Fibroblast of the aortic adventitia (primary cell): Measurements from ENCODE around the gene ZFAND4. TPM values are rescaled to one million over a fixed set of nuclear protein-coding genes. Genes with fewer than 3 reads are reported as not detected.
"Not testable (repeated sequence)": the region's sequence is repeated elsewhere in the genome, so short reads cannot be mapped to it uniquely, and the experiment has no call there.

Source experiments
- DNase-seq: peaks from one replicate; pipeline ENCODE4 v3.0.0-alpha.2; 2010; ENCODE audit warnings: low read depth
- H3K4me3 ChIP-seq: 2 replicates; pipeline ENCODE4 v1.5.1; 2011; ENCODE audit warnings: low read depth, mild to moderate bottlenecking, control low read depth, low read length, moderate library complexity
- CTCF ChIP-seq: IDR thresholded peaks from 2 replicates; pipeline ENCODE4 v1.5.1; 2011; ENCODE audit warnings: mild to moderate bottlenecking, low read length, control low read depth, inconsistent platforms; ENCODE audit not compliant: insufficient read depth
- total RNA-seq: library from RNA; depleted of rRNA; stranded (reverse); fragments of >200 nt; gene quantifications from 2 replicates; pipeline ENCODE4 v1.2.3, GENCODE V29; 2012; ENCODE audit warnings: low replicate concordance

Gene ZFAND4
- total RNA-seq, 1 donor, result 9.1 TPM

DNA sequence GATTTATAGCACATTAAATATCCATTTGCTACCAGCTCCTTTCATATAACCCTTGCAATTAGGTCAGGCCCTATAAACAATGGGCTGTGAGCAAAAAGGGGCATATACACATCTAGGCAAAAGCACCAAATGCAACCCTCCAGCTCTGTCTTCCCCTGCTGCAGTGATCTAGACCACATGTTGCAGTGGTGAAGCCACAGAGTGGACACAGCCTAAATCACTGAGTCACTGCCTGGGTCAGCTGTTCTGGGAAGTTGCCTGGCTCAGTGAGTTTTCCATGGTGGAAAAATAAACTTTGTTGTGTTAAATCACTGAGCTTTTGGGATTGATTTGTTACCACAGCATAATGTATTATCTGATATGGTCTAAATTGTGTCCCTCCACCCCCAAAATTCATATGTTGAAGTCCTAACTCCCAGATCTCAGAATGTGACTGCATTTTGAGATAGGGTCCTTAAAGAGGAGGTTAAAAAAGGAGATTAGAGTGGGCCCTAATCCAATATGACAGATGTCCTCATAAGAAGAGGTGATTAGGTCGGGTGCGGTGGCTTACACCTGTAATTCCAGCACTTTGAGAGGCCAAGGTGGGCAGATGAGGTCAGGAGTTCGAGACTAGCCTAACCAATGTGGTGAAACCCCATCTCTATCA is 70.4 kb downstream of the ZFAND4 start:
- DNase-seq, result peak; percentile 62
- H3K4me3 ChIP-seq, result no peak overlapping the region
- no peak for TF ChIP-seq CTCF

GRCh38 chr10:45601254-45601930 is 71.2 kb downstream of the ZFAND4 start:
- H3K4me3 ChIP-seq, DNase-seq: not testable (repeated sequence)

- DNase-seq, H3K4me3 ChIP-seq: not testable (repeated sequence)
Measured at GRCh38 chr10:45600337-45601253, 72.0 kb downstream of the ZFAND4 start.

DNA sequence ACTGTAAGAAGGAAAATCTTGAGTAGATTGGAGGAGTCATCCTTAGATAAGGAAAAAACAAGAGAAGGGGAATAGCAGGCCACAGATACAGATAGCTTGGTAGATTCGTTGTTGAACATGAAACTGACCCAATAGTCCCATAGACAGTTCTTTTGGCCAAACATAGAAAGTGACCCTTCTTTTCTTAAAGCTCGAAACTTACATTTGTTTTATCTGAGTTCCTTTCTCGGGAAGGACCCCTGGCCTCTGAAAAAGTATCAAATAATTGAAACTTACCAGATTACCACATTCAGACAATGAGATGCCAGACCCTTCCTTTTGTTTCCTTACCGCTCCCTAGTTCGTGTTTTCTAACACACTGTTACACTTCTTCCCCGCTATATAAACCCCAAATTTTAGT is 72.9 kb downstream of the ZFAND4 start:
- no peak for TF ChIP-seq CTCF
- DNase-seq, result no peak
- H3K4me3 ChIP-seq, result no peak overlapping the region

- no peak for DNase-seq
- TF ChIP-seq CTCF, result no peak
Measured at GRCh38 chr10:45599021-45599603, 73.5 kb downstream of the ZFAND4 start.

DNA sequence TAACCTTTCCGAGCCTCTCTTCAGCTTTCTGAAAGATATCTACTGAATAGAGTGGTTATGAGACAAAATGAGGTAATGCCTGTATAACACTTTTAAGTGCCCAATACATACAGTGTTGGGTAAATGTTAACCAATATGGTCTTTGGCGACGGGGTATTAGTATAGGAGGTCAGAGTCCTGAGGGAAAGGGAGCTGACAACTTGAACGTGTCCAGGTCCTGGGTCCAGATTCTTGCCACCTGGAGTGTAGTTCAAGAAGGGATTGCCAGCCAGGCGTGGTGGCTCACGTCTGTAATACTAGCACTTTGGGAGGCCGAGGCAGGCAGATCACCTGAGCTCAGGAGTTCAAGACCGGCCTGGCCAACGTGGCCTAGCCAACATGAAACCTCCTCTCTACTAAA is 76.0 kb downstream of the ZFAND4 start:
- no peak for TF ChIP-seq CTCF
- no peak overlapping the region for H3K4me3 ChIP-seq
- DNase-seq, result no peak

More at GRCh38 chr10:45599021-45599603, 73.5 kb downstream of the ZFAND4 start:
- no peak overlapping the region for H3K4me3 ChIP-seq

- peak overlapping the region; percentile 84 for H3K4me3 ChIP-seq
- DNase-seq, result peak; percentile 84
- TF ChIP-seq CTCF, result no peak
Measured at GRCh38 chr10:45594276-45595157, 78.1 kb downstream of the ZFAND4 start.
